HG03103 (cell line): Measurements from ENCODE around the gene TPGS2.
"Not testable (repeated sequence)": the region's sequence is repeated elsewhere in the genome, so short reads cannot be mapped to it uniquely, and the experiment has no call there.

Experiments used
- ATAC-seq: cut with Tn5 transposase; IDR thresholded peaks from one replicate; pipeline ENCODE4 v1.9.1; 2021; ENCODE audit warnings: low read depth; ENCODE audit not compliant: unreplicated experiment

Gene TPGS2

GRCh38 chr18:36777566-36777965 lies 51.2 kb downstream of the TPGS2 start:
- no peak for ATAC-seq

- no peak for ATAC-seq
Observed at GRCh38 chr18:36776650-36777049, 52.2 kb downstream of the TPGS2 start.

GRCh38 chr18:36775396-36775795 lies 53.4 kb downstream of the TPGS2 start:
- no peak for ATAC-seq

- ATAC-seq = no peak
Observed at GRCh38 chr18:36772241-36772723, 56.5 kb downstream of the TPGS2 start.

GRCh38 chr18:36771245-36771644 lies 57.6 kb downstream of the TPGS2 start:
- ATAC-seq = peak; percentile 50

GRCh38 chr18:36770315-36770946 lies 58.4 kb downstream of the TPGS2 start:
- no peak for ATAC-seq

GRCh38 chr18:36769611-36770314 lies 59.0 kb downstream of the TPGS2 start:
- ATAC-seq = no peak

- ATAC-seq = no peak
Observed at GRCh38 chr18:36769172-36769571, 59.6 kb downstream of the TPGS2 start.

GRCh38 chr18:36766836-36767235 lies 62.0 kb downstream of the TPGS2 start:
- no peak for ATAC-seq

GRCh38 chr18:36762965-36763364 lies 65.8 kb downstream of the TPGS2 start:
- not testable (repeated sequence) for ATAC-seq

- no peak for ATAC-seq
Observed at GRCh38 chr18:36762074-36762473, 66.7 kb downstream of the TPGS2 start.

GRCh38 chr18:36761186-36761698 lies 67.6 kb downstream of the TPGS2 start:
- ATAC-seq = no peak

GRCh38 chr18:36760598-36760997 lies 68.2 kb downstream of the TPGS2 start:
- no peak for ATAC-seq

- ATAC-seq = no peak
Observed at GRCh38 chr18:36759167-36759776, 69.5 kb downstream of the TPGS2 start.

GRCh38 chr18:36758623-36759022 lies 70.2 kb downstream of the TPGS2 start:
- ATAC-seq = no peak

GRCh38 chr18:36757991-36758390 lies 70.8 kb downstream of the TPGS2 start:
- no peak for ATAC-seq

- ATAC-seq = no peak
Observed at GRCh38 chr18:36757081-36757480, 71.7 kb downstream of the TPGS2 start.

GRCh38 chr18:36756242-36756641 lies 72.6 kb downstream of the TPGS2 start:
- ATAC-seq = no peak

GRCh38 chr18:36752929-36753865 lies 75.6 kb downstream of the TPGS2 start:
- ATAC-seq = no peak

GRCh38 chr18:36745219-36745975 lies 83.4 kb downstream of the TPGS2 start:
- ATAC-seq = no peak
